Measurements from ENCODE around the gene TRIM38. TPM values are rescaled to one million over a fixed set of nuclear protein-coding genes. Genes with fewer than 3 reads are reported as not detected.
"Not testable (repeated sequence)": the region's sequence is repeated elsewhere in the genome, so short reads cannot be mapped to it uniquely, and the experiment has no call there.

TRIM38 gene
- total RNA-seq, 1 donor from 2014 or later, result 2.7 TPM

GRCh38 chr6:25963426-25964123 is 973 bp downstream of the TRIM38 start:
- no peak for DNase-seq
- intact Hi-C loops (cut with micrococcal nuclease), result no loop called here
- peak; percentile 42 for ATAC-seq

GRCh38 chr6:25965058-25965457 is 2.5 kb downstream of the TRIM38 start:
- ATAC-seq, result no peak
- no peak for DNase-seq
- intact Hi-C loops (cut with micrococcal nuclease), result no loop called here

GRCh38 chr6:25966711-25967110 is 4.1 kb downstream of the TRIM38 start:
- intact Hi-C loops (cut with micrococcal nuclease), result no loop called here
- ATAC-seq, result no peak

GRCh38 chr6:25968769-25969168 is 6.2 kb downstream of the TRIM38 start:
- DNase-seq (no peak), ATAC-seq (no peak)
- intact Hi-C loops (cut with micrococcal nuclease), result no loop called here

More at GRCh38 chr6:25966711-25967110, 4.1 kb downstream of the TRIM38 start:
- no peak for DNase-seq

GRCh38 chr6:25971187-25971821 is 8.7 kb downstream of the TRIM38 start:
- ATAC-seq (peak; percentile 76), DNase-seq (no peak)
- intact Hi-C loops (cut with micrococcal nuclease), result no loop called here

- intact Hi-C loops (cut with micrococcal nuclease), result no loop called here
- ATAC-seq, result no peak
These were observed 9.5 kb downstream of the TRIM38 start for GRCh38 chr6:25972128-25972527.

GRCh38 chr6:25972902-25973301 is 10.3 kb downstream of the TRIM38 start:
- intact Hi-C loops (cut with micrococcal nuclease), result no loop called here
- ATAC-seq, result no peak
- DNase-seq, result no peak

More at GRCh38 chr6:25972128-25972527, 9.5 kb downstream of the TRIM38 start:
- DNase-seq, result no peak

- DNase-seq, result no peak
- no peak for ATAC-seq
- intact Hi-C loops (cut with micrococcal nuclease), result no loop called here
These were observed 11.4 kb downstream of the TRIM38 start for GRCh38 chr6:25973923-25974555.

GRCh38 chr6:25975923-25976560 is 13.4 kb downstream of the TRIM38 start:
- DNase-seq (no peak), ATAC-seq (no peak)
- intact Hi-C loops (cut with micrococcal nuclease), result no loop called here

GRCh38 chr6:25980935-25981334 is 18.3 kb downstream of the TRIM38 start:
- intact Hi-C loops (cut with micrococcal nuclease), result no loop called here
- DNase-seq, result no peak
- no peak for ATAC-seq

GRCh38 chr6:25981568-25982263 is 19.1 kb downstream of the TRIM38 start:
- intact Hi-C loops (cut with micrococcal nuclease), result no loop called here

GRCh38 chr6:25984265-25984664 is 21.7 kb downstream of the TRIM38 start:
- no peak for DNase-seq
- ATAC-seq, result no peak
- intact Hi-C loops (cut with micrococcal nuclease), result no loop called here

More at GRCh38 chr6:25981568-25982263, 19.1 kb downstream of the TRIM38 start:
- no peak for ATAC-seq
- no peak for DNase-seq

GRCh38 chr6:25987845-25988244 is 25.2 kb downstream of the TRIM38 start:
- intact Hi-C loops (cut with micrococcal nuclease), result no loop called here
- DNase-seq (no peak), ATAC-seq (no peak)

GRCh38 chr6:25990172-25990873 is 27.7 kb downstream of the TRIM38 start:
- intact Hi-C loops (cut with micrococcal nuclease), result no loop called here
- DNase-seq (no peak), ATAC-seq (no peak)

GRCh38 chr6:25991785-25992412 is 29.3 kb downstream of the TRIM38 start:
- intact Hi-C loops (cut with micrococcal nuclease), result no loop called here
- DNase-seq (peak; percentile 88), ATAC-seq (peak; percentile 79)

- ATAC-seq (peak; percentile 97), DNase-seq (peak; percentile 99)
- intact Hi-C loops (cut with micrococcal nuclease), result no loop called here
These were observed 30.1 kb downstream of the TRIM38 start for GRCh38 chr6:25992413-25993340.

- intact Hi-C loops (cut with micrococcal nuclease); ATAC-seq; DNase-seq: not testable (repeated sequence)
These were observed 30.7 kb downstream of the TRIM38 start for GRCh38 chr6:25993341-25993684.
